ENCODE results near the gene NLRP11.

The NLRP11 gene

DNA sequence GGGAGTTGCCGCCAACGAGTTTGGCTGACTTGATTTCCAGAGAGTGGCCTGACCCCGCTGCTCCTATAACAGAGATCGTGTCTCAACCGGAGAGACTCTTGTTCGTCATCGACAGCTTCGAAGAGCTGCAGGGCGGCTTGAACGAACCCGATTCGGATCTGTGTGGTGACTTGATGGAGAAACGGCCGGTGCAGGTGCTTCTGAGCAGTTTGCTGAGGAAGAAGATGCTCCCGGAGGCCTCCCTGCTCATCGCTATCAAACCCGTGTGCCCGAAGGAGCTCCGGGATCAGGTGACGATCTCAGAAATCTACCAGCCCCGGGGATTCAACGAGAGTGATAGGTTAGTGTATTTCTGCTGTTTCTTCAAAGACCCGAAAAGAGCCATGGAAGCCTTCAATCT lies 26.2 kb upstream of the NLRP11 start:
- H3K27ac ChIP-seq, result no peak overlapping the region
- TF ChIP-seq, protein P1, sequence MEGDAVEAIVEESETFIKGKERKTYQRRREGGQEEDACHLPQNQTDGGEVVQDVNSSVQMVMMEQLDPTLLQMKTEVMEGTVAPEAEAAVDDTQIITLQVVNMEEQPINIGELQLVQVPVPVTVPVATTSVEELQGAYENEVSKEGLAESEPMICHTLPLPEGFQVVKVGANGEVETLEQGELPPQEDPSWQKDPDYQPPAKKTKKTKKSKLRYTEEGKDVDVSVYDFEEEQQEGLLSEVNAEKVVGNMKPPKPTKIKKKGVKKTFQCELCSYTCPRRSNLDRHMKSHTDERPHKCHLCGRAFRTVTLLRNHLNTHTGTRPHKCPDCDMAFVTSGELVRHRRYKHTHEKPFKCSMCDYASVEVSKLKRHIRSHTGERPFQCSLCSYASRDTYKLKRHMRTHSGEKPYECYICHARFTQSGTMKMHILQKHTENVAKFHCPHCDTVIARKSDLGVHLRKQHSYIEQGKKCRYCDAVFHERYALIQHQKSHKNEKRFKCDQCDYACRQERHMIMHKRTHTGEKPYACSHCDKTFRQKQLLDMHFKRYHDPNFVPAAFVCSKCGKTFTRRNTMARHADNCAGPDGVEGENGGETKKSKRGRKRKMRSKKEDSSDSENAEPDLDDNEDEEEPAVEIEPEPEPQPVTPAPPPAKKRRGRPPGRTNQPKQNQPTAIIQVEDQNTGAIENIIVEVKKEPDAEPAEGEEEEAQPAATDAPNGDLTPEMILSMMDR (conservative IDR thresholded peaks at IDR 0.05), result no peak

DNA sequence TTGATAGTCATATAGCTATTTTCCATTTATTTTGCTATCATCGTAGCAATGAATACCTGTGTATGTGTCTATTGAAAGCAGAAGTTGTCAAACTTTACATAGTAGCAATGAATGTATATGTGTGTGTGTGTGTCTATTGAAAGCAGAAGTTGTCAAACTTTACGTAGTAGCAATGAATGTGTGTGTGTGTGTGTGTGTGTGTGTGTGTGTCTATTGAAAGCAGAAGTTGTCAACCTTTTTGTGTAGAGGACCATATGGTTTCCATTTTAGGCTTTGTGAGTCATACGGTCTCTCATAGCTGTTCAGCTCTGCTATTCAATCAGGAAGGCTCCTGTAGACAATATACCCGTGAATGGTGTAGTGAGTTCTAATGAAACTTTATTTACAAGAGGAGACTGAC lies 25.4 kb upstream of the NLRP11 start:
- TF ChIP-seq, protein P1 (conservative IDR thresholded peaks at IDR 0.05), result no peak
- H3K27ac ChIP-seq, result no peak overlapping the region

DNA sequence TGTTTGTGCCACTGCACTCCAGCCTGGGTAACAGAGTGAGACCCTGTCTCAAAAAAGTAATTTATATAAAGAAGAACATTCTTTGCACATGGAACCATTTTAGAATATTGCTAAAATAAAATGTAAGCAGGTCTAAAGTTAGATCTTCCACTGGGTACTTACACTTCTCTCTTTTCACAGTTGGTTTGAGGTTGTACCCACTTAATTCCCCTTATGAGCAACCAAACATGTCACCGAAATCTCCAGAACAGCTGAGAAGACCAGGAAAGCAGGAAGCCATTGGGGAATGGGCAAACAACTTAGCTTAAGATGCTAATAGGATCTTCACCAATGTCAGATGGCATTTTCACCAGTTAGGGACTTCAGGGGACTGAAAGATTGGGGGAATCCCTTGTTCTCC lies 23.4 kb upstream of the NLRP11 start:
- TF ChIP-seq, protein P1 (conservative IDR thresholded peaks at IDR 0.05), result no peak
- no peak overlapping the region for H3K27ac ChIP-seq

DNA sequence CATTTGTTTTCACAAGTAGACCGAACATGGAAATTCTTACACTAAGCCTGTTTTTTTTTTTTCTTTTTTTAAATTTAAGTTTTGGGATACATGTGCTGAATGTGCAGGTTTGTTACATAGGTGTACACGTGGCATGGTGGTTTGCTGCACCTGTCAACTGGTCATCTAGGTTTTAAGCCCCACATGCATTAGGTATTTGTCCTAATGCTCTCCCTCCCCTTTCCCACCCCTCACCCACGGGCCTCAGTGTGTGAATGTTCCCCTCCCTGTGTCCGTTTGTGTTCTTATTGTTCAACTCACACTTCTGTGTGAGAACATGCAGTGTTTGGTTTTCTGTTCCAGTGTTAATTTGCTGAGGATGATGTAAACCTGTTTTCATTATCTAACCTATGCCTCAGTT lies 7.1 kb upstream of the NLRP11 start:
- TF ChIP-seq, protein P1 (conservative IDR thresholded peaks at IDR 0.05), result no peak
- no peak overlapping the region for H3K27ac ChIP-seq

DNA sequence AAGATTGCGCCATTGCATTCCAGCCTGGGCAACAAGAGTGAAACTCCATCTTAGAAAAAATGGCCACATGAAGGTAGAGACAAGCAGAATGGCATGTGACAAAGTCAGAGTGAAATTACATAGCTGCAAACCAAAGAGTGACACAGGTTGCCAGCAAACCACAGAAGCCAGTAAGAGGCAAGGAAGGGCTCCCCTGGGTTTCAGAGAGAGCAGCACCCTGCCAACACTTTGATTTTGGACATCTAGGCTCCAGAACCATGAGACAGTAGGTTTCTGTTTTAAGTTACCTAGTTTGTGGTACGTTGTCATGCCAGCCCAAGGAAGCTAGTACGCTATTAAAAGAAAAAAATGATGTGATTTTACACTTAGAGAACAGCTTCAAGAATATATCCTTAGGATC lies 6.5 kb upstream of the NLRP11 start:
- TF ChIP-seq, protein P1 (conservative IDR thresholded peaks at IDR 0.05), result no peak
- no peak overlapping the region for H3K27ac ChIP-seq

DNA sequence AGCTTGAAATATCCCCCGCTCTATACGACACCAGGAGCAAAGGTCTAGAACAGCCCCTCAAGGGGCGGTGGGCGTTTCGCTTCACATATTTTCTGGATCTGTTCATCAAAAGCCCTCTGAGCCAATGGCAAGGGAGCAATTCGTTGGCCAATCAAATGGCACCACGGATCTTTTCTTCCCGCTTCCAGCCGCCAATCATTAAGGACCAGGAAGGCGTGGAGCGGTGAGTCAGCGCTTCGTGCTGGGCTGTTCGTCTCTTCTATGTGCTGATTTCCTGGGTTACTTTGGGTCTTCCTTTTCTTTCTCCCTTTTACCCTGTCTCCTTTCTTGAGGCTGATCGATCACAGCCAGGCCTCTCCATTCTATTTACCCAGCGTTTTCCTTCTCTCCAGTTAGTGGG lies 4.5 kb upstream of the NLRP11 start, which contains the start of gene NLRP4:
Gene NLRP4, plus strand, starts transcription at position 201 of the 400 bp plus-strand sequence. CDS start 15,541 bp downstream, outside the sequence.
- TF ChIP-seq, protein P1 (conservative IDR thresholded peaks at IDR 0.05), result no peak
- H3K27ac ChIP-seq, result no peak within 1 kb of the TSS

DNA sequence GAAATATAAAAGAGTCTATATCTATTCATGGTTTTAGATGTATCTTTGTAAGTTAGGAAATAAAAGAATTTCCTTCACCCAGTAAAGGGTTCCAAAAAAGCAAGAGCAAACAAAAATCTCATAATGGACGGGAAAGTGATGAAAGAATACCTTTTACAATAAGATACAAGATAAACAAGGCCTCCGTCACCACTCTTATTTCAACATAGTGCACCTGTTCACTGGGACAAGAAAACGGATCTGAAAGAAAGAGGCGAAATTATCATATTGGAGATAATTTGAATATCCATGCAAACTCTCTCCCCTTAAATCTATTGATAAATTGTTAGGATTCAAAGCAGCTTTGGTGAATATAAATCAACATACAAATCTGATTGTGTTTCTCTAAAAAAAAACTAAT lies 877 bp upstream of the NLRP11 start:
- H3K27ac ChIP-seq, result no peak overlapping the region

More for the DNA sequence above, 877 bp upstream of the NLRP11 start:
- TF ChIP-seq, protein P1 (conservative IDR thresholded peaks at IDR 0.05), result no peak
